ENCODE measurements around the gene NHP2. TPM values are rescaled to one million over a fixed set of nuclear protein-coding genes. Genes with fewer than 3 reads are reported as not detected.

NHP2 gene
- total and polyA plus RNA-seq, 9 of the 15 experiments (the other 6 are each of a cell fraction or from before 2014, with no cell fraction given) = 52.8 to 622 (median 144) TPM

GRCh38 chr5:178150977-178151734 is 2.5 kb downstream of the NHP2 start:
- peaks cover 24% of the 10 kb centered on the region for H3K79me2 ChIP-seq (ENCODE audit: control insufficient read depth, insufficient read depth, low read length)
- peak in 1 of 4 experiments; percentile 47 for DNase-seq (ENCODE audit: extremely low read depth in 1 of 4, low spot score in 3 of 4)
- no peaks in the 10 kb centered on the region for H3K9me1 ChIP-seq (ENCODE audit: control insufficient read depth, insufficient read depth, low read length)
- no peak overlapping the region for H3K4me3 ChIP-seq
- H2AFZ ChIP-seq (ENCODE audit: low read depth, low read length) = no peak overlapping the region
- in situ Hi-C loops (cut with MboI) (loop anchor here (5.0 kb wide), 1 partner anchor 74 kb away; no protein-coding TSS in a partner anchor), intact Hi-C loops (cut with micrococcal nuclease) (loop anchor here (5.0 kb wide), 1 partner anchor 39 kb away; the partner anchor contains the start of gene N4BP3)
- H4K20me1 ChIP-seq (replicated peaks; ENCODE audit: control insufficient read depth, insufficient read depth, low read length) = peaks cover 17% of the 10 kb centered on the region
- ATAC-seq = peak; percentile 12; the same call in 1 of the 3 replicates
- H3K27ac ChIP-seq (ENCODE audit: extremely low read depth, low read depth, low read length) = no peak overlapping the region; the same call in 2 of the 3 replicates
- ChIA-PET CTCF (ENCODE audit: low intra/inter-chr PET ratio) (interaction anchor here (0.6 to 0.9 kb wide), 2 partner anchors 75 to 640 kb away, joined by 3 to 4 read pairs; no protein-coding TSS in a partner anchor), POLR2A (interaction anchor here (0.8 to 3.0 kb wide), 5 partner anchors 11 to 76 kb away, joined by 3 to 13 read pairs (median 3); no protein-coding TSS in a partner anchor)
- no TSS peak for BruUV-seq (replicated peaks)
- peaks cover 9 to 26% of the 10 kb centered on the region in 2 experiments; a peak in 4 of 5 replicates for H3K4me1 ChIP-seq (replicated peaks in 1 of 2; ENCODE audit: control insufficient read depth in 2 of 2, insufficient read depth in 2 of 2, low read length in 2 of 2)
- no peak overlapping the region for H3K4me2 ChIP-seq (ENCODE audit: insufficient read depth, low read length)
- H3K9me3 ChIP-seq (replicated peaks; ENCODE audit: control insufficient read depth, insufficient read depth, low read depth, low read length) = no peaks in the 10 kb centered on the region
- FAIRE-seq = no peak
- no peaks in the 10 kb centered on the region for H3K27me3 ChIP-seq (ENCODE audit: control insufficient read depth in 2 of 2, insufficient read depth in 2 of 2, low read length in 2 of 2)
- H3K9ac ChIP-seq (ENCODE audit: insufficient read depth in 1 of 2, low read depth in 2 of 2, low read length in 2 of 2) = peak overlapping the region in 1 of 2 experiments; percentile 49; a peak in 1 of 4 replicates
- peaks cover 66% of the 10 kb centered on the region for H3K36me3 ChIP-seq (ENCODE audit: control insufficient read depth, insufficient read depth, low read length)
- 81% methylated on average over 10 of the region's 11 CpGs for WGBS (ENCODE audit: insufficient coverage, low coverage, missing lambda C conversion rate)
- TF ChIP-seq HCFC1 (IDR thresholded peaks at IDR 0.05; ENCODE audit: low read depth, low read length) = no peak
- peak; percentile 15 to 42 (median 33); a peak in 3 of 6 replicates for TF ChIP-seq CTCF (IDR thresholded peaks at IDR 0.05 in 2 of 3, conservative IDR thresholded peaks at IDR 0.05 in 1 of 3; ENCODE audit: insufficient read depth in 2 of 3, low read depth in 1 of 3, low read length in 3 of 3)
- peak; percentile 65; the same call in 1 of the 2 replicates for TF ChIP-seq POLR2G (IDR thresholded peaks at IDR 0.05; ENCODE audit: low read depth, low read length)
- TF ChIP-seq ZNF263 (CRISPR knock-in tag; IDR thresholded peaks at IDR 0.05; ENCODE audit: borderline replicate concordance) = 0 out of 2 replicates have a peak, but pooled peaks have one; percentile 23
- no peak for TF ChIP-seq ZKSCAN3 (CRISPR knock-in tag; IDR thresholded peaks at IDR 0.05)
- TF ChIP-seq RAD21 (CRISPR knock-in tag; conservative IDR thresholded peaks at IDR 0.05 in 1 of 2, IDR thresholded peaks at IDR 0.05 in 1 of 2) = peak in 1 of 2 experiments; percentile 38; a peak in 2 of 4 replicates
- TF ChIP-seq ZNF511 (CRISPR knock-in tag; IDR thresholded peaks at IDR 0.05) = peak; percentile 24; the same call in 1 of the 2 replicates
- TF ChIP-seq POLR2AphosphoS5 (IDR thresholded peaks at IDR 0.05; ENCODE audit: control insufficient read depth, insufficient read depth, low read depth, low read length) = 0 out of 2 replicates have a peak, but pooled peaks have one; percentile 19
- TF ChIP-seq POLR2AphosphoS2 (IDR thresholded peaks at IDR 0.05; ENCODE audit: low read length) = peak; percentile 85
- no peak for TF ChIP-seq ATF6 (CRISPR knock-in tag; IDR thresholded peaks at IDR 0.05)
- TF ChIP-seq POLR2A (conservative IDR thresholded peaks at IDR 0.05) = peak; percentile 58
- no peak for TF ChIP-seq HDAC2 (IDR thresholded peaks at IDR 0.05)
- TF ChIP-seq RBFOX2 (IDR thresholded peaks at IDR 0.05; ENCODE audit: low read depth, low read length) = peak; percentile 47; the same call in 1 of the 2 replicates
- TF ChIP-seq SUPT5H (IDR thresholded peaks at IDR 0.05) = peak; percentile 51
- TF ChIP-seq ZNF316 (IDR thresholded peaks at IDR 0.05) = no peak
- TF ChIP-seq PYGO2 (tag; IDR thresholded peaks at IDR 0.05) = no peak

All from K562 (cell line).